NCI-H1436 treated with DMSO at 0.1 percent for 48 hours (cell line): Measurements from ENCODE around the gene BICRA.
"Not testable (repeated sequence)": the region's sequence is repeated elsewhere in the genome, so short reads cannot be mapped to it uniquely, and the experiment has no call there.

Experiments
- DNase-seq: peaks from one replicate; lab custom pipeline; 2025; lab: John Stamatoyannopoulos, UW

Gene BICRA

DNA sequence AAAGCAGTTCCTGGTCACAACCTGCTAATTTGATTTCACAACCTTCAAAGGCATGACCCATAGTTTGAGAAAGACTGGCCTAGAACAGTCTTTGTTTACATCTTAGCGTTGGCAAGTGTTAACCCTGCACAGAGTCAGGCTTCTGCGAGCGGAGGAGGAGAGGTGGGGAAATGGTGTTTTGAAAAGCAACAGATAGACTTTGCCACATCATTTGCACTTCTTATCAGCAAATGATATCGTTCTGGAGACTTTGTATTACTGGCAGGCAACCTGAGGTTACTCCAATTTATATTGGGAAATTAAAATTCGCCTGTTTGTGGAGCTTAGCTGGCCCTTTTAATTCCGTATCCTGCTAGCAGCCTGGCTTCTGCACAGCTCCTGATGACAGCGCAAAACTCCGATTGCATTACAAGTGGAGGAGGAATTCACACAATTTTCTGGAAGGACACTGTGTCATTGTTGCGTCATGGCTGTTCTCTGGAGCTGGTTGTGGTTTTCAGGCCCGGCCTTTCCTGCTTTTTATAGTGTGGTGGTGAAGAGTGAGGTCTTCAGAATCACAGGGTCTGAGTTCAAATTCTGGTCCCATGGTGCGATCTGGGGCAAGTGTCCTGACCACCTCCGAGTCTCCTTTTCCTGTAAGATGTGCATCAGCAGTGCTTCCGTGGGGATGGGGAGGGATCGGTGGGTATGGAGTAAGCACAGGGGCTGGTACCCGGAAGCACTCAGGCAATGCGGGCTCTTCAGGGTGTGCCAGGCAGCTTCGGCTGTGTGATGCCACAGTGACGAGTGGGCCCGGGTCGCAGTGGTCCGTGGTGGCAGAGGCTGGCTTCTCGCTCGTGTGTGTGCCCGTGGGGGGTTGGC is 55.2 kb downstream of the BICRA start:
- DNase-seq: no peak

DNA sequence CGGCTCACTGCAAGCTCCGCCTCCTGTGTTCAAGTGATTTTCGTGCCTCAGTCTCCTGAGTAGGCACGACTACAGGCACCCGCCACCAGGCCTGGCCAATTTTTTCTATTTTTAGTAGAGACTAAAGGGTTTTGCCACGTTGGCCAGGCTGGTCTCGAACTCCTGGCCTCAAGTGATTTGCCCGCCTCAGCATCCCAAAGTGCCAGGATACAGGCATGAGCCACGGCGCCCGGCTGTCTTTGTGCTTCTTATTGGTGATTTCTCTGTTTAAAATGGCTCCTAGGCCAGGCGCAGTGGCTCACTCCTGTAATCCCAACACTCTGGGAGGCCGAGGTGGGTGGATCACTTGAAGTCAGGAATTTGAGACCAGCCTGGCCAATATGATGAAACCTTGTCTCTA is 59.6 kb downstream of the BICRA start:
- DNase-seq: not testable (repeated sequence)

DNA sequence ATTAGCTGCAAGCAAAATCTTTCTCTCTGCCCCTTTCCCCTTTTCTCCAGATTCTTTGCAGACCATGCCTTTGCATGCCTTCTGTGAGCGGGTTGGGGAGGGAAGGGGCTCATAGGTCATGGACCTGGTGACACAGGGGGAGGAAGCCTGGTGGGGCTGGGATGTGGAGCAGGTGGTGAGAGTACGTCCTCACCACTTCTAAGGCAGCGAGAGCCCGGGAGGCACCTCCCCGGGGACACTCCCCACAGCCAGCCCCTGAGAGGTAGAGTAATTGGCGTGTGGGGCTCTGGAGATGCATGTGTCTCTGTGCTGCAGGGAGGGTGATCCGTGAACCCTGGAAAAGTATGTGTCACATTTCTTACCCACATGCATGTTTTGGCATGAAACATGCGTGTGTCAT is 61.8 kb downstream of the BICRA start:
- DNase-seq: no peak

DNA sequence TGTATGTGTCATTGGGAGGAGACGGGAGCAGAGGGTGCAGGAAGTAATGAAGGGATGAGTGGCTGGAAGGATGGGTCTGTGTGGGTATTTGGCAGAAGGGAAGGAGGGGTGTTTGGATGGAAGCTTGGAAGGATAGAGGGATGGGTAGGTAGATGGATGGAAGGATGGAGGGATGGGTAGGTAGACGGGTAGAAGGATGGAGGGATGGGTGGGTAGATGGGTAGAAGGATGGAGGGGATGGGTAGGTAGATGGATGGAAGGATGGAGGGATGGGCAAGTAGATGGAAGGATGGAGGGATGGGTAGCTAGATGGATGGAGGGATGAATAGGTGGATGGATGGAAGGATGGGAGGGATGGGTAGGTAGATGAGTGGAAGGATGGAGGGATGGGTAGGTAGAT is 62.6 kb downstream of the BICRA start:
- DNase-seq: no peak

DNA sequence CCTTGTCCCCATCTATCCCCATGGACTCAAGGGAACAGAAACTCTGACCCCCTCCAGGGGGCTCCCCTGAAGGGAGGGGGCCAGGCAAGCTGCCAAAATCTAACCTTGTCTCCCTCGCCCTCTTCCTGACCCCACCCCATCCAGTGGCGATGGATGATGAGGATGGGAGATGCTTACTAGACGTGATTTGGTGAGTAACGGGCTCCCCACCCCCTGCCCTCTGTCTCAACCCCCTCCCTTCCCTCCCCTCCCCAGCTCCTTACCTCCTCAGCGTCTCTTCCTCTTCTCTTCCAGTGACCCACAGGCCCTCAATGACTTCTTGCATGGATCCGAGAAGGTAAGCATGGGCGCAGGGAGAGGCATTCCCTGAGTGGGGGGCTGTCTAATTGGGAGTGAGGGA is 64.5 kb downstream of the BICRA start:
- no peak for DNase-seq

DNA sequence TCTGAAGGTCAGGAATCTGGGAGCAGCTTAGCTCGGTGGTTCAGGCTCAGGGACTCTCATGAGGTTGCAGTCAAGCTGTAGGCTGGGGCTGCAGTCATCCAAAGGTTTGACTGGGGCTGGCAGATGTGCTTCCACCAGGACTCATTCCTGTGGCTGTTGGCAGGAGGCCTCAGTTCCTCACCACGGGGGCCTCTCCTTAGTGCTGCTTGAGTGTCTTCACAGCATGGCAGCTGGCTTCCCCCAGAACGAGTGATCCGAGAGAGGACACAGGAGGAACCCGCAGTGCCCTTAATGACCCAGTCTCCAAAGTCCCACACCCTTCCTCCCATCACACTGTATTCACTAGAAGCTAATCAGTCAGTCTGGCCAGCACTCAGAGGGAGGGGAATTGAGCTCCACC is 65.6 kb downstream of the BICRA start:
- no peak for DNase-seq

DNA sequence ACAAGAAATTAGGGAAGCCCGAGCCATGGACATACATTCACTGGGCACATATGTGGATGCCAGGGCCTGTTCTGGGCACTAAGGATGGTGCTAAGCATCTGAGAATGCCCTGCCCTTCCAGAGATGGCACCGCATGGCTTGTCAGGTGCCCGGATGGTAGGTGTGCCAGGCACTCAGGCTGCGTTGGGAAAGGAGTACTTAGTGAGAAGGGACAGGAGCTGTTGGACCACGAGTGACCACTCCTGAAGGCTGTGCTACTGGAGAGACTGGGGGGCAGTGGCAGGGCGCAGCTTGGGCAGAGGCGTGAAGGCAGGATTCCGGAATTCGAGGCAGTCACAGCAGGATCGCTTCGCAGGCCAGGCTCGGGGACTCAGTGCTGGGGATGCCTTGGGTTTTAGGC is 66.3 kb downstream of the BICRA start:
- no peak for DNase-seq

DNA sequence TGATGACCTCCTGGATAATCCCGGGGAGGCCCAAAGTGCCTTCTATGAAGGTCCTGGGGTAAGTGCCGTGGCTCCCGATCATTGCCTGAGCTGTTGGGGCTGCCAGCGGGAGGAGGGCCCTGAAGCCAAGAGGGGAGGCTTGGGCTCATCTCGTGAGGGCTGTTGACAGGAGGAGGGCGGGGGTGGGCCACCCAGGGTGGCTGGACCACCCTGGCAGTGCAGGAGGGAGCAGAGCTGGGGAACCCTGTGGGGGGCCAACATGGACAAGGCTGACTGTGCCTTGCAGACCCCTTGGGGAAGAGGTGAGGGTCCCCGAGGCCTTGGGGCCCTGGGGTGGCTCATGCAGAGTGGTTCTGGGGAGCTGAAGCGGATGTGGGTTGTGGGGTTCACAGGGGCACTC is 66.9 kb downstream of the BICRA start:
- no peak for DNase-seq

DNA sequence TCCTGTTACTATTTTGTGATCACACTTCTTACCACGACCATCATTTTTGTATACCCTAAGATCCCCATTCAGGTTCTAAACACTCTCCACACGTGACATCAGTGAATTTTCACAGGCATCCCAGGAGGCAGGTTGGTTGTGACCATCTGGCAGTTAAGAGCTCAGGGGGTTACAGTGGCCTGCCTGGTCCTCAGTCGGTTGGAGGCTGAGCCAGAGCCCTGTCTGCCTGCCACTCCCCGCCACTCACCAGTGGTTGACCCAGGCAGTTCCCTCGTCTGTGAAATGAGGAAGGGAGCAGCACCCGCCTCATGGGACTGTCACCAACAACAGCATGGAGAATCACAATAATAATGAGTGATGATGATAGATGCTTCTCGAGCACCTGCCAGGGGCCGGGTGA is 67.9 kb downstream of the BICRA start:
- DNase-seq: no peak

DNA sequence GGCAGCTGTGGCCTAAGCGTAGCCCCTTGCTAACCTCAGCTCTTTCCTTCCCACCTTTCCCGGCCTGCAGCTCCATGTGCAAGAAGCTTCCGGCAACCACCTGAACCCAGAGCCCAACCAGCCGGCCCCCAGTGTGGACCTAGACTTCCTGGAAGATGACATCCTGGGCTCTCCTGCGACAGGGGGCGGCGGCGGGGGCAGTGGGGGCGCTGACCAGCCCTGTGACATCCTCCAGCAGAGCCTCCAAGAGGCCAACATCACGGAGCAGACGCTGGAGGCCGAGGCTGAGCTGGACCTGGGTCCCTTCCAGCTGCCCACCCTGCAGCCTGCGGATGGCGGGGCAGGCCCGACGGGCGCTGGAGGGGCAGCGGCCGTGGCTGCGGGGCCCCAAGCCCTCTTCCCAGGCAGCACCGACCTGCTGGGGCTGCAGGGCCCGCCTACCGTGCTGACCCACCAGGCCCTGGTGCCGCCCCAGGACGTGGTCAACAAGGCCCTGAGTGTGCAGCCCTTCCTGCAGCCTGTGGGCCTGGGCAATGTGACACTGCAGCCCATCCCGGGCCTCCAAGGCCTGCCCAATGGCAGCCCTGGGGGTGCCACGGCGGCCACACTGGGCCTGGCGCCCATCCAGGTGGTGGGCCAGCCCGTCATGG is 70.4 kb downstream of the BICRA start:
- DNase-seq: no peak

DNA sequence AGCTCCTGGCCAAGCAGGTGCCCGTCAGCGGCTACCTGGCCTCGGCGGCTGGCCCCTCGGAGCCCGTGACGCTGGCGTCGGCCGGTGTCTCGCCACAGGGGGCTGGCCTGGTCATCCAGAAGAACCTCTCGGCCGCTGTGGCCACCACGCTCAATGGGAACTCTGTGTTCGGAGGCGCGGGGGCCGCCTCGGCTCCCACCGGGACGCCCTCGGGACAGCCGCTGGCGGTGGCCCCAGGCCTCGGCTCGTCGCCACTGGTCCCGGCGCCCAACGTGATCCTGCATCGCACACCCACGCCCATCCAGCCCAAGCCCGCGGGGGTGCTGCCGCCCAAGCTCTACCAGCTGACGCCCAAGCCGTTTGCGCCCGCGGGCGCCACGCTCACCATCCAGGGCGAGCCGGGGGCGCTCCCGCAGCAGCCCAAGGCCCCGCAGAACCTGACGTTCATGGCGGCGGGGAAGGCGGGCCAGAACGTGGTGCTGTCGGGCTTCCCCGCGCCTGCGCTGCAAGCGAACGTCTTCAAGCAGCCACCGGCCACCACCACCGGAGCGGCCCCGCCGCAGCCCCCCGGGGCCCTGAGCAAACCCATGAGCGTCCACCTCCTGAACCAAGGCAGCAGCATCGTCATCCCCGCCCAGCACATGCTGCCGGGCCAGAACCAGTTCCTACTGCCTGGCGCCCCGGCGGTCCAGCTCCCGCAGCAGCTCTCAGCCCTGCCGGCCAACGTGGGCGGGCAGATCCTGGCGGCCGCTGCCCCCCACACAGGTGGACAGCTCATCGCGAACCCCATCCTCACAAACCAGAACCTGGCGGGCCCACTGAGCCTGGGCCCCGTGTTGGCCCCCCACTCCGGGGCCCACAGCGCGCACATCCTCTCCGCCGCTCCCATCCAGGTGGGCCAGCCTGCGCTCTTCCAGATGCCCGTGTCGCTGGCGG is 71.3 kb downstream of the BICRA start:
- DNase-seq: no peak

DNA sequence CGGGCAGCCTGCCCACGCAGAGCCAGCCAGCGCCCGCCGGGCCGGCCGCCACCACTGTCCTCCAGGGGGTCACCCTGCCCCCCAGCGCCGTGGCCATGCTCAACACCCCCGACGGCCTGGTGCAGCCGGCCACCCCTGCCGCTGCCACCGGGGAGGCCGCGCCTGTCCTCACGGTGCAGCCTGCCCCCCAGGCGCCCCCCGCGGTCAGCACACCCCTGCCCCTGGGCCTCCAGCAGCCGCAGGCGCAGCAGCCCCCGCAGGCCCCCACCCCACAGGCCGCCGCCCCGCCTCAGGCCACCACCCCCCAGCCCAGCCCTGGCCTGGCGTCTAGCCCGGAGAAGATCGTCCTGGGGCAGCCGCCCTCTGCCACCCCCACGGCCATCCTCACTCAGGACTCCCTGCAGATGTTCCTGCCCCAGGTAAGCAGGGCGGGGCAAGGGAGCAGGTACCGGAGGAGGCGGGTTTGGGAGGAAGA is 72.0 kb downstream of the BICRA start:
- no peak for DNase-seq

DNA sequence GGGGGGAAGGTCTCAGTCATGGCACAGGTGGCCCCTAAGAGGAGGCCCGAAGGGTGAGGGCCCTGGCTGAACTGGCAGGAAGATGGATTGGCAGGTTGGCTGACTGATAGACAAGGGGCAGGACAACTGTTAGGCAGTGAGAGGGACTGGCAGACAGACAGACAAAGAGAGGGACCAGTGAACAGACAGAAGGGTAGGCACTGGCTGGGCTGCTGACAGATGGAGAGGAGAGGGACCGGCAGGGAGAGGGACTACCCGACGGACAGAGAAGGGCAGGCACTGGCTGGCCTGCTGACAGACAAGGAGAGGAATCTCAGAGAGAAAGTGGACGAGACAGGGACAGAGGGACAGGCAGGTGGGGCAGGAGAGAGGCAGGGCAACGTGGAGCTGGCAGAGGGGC is 72.5 kb downstream of the BICRA start:
- no peak for DNase-seq

DNA sequence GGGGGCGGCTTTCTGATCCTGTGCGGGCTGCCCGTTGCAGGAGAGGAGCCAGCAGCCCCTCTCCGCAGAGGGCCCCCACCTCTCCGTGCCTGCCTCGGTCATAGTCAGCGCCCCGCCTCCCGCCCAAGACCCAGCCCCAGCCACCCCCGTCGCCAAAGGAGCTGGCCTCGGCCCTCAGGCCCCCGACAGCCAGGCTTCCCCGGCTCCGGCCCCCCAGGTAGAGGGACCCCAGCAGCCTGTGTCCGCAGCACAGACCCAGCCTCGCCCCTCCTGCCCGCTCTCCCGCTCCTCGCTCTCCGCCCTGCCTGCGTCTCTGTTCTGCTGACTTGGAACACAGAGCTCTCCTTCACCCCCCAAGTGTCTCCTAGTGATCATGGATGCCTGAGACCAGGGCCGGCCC is 73.0 kb downstream of the BICRA start:
- no peak for DNase-seq

DNA sequence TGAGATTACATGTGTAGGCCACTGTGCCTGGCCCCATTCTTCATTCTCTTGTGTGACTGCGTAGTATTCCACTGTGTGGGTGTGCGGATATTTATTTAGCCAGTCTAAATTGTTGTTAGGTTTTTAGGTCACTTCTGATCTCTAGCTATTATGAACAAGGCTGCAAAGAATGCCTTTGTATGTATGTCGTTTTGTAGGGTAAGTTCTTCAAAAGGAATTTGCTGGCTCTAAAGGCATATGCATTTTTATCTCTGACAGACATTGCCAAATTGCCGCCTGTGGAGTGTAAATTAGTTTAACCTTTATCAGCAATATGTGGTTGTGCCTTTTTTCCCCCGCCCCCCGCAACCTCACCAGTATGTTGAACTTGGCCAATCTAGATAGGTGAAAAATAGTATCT is 74.0 kb downstream of the BICRA start:
- no peak for DNase-seq

DNA sequence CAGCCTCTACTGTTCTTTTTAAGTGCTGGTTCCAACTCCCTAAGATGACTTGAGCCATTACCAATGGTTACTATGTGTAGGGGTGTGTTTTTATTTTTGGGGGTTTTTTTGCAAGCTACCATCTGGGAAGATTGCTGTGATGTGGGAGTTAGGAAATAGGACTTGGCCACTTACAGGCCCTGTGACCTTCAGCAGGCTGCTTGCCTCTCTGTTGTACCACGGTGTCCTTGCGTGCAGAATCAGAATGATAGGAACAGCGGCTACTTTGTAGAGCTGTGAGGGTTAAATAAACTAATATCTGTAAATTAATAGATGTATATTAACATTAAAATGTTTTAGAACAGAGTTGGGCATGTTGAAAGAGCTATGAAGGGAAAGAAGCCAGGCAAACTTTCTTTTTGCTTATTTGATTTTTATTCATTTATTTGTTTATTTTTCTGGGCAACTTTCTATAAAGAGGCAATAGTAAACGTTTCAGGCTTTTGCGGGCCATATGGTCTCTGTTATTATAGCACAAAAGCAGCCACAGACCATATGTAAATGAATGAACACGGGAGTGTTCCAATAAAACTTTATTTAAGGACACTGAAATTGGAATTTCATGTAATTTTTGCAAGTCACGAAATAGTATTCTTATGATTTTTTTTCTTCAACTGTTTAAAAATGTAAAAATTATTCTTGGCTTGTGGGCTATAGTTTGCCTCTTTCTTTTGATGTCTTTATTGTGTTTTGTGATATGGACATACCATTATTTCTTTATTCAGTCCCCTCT is 77.9 kb downstream of the BICRA start:
- DNase-seq: no peak

DNA sequence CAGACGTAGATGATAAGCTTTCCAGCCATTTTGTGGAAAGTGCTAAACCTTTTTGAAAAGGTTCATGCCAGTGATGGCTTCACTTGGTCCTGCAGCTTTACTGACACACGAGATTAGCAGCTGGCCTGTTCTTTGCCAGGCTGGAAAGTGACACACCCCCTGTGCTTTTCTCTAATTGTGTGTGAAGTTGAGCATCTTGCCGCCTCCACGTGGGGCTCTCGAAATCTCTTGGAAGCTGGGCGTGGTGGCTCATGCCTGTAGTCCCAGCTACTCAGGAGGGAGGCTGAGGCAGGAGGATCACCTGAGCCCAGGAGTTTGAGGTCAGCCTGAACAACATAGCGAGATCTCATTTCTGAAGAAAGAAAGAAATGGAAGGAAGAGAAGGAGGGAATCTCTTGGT is 79.0 kb downstream of the BICRA start:
- DNase-seq: no peak

DNA sequence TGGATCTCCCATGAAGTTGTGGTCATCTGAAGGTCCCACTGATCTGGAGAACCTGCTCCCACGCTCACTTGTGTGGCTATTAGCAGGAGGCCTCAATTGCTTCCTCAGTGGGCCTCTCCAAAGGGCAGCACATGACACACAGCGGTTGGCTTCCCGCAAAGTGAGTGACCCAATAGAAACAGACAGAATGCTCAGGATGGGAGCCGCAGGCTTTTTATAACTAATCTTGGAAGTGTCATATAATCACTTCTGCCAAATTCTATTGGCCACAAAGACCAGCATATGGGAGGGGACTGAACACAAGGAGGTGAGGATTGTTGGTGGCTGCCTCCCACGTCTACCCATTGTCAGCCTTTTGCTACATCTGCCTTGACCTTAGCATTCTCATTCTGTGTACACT is 82.2 kb downstream of the BICRA start:
- DNase-seq: no peak

DNA sequence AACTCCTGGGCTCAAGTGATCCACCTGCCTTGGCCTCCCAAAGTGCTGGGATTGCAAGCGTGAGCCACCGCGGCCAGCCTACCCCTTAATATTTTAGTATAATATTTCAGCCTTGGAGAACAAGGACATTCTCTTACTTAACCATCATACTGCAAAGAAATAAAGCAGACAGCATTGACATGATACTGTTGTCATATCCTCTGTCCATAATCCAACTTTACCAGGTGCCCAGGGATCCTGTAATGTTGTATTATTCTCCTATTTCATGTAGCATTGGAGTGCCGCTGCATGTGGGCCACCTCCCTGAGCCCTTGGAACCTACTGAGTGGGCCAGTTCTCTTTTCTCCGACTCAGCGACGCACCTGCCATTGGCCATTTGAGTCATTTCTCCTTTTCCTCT is 82.8 kb downstream of the BICRA start:
- no peak for DNase-seq

DNA sequence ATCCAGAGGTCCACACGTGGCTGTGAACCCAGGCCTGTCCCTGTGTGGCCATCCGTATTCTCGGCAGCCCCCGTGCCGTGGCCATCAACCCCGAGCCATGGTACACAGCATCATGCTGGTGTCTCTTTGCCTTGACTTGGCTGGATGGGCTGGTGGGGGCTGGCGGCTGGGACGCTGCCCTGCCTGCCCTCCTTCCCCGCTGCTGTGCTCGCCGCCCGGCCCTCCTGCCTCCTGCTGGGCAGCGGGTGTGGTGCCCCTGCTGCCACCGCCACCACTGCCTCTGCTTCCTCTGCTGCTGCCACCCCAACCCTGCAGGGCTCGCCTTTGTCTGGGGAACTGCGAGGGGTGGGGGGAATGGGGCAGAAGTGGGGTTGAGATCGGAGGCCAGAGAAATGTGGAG is 84.6 kb downstream of the BICRA start:
- no peak for DNase-seq

DNA sequence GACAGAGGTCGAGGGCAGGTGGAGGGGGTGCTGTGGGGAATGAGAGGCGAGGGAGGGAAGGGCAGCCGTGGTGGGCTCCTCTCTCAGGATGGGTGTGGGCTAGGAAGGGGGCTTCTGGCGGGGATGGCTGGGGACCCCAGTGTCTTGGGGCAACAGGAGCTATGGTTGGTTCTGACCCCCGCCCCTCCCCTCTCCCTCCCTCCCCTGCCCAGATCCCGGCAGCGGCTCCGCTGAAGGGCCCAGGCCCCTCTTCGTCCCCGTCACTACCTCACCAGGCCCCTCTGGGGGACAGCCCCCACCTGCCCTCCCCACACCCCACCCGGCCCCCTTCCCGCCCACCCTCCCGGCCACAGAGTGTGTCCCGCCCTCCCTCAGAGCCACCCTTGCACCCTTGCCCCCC is 85.0 kb downstream of the BICRA start:
- no peak for DNase-seq
